ENCODE measurements around the gene THAP2.

DNA sequence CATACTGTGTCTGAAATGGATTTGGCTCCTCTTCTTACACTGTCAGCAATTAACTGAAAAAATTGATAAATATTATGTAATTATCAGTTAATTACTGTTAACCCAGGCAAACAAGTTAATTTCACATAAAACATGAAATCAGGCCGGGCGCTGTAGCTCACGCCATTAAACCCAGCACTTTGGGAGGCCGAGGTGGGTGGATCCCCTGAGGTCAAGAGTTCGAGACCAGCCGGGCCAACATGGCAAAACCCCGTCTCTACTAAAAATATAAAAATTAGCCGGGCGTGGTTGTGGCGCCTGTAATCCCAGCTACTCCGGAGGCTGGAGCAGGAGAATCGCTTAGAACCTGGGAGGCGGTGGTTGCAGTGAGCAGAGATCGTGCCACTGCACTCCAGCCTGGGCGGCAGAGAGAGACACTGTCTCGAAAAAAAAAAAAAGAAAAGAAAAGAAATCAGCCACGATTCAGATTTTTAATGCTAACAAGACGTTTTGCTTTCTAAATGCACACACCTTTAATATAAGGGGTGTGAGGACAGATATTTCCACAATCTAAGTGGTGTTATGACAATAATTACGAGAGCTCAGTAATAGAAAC is 21.3 kb downstream of the THAP2 start:
- TF ChIP-seq CTCF (IDR thresholded peaks at IDR 0.05) (no peak), POLR2A (IDR thresholded peaks at IDR 0.05) (no peak), POLR2AphosphoS5 (IDR thresholded peaks at IDR 0.05) (no peak)
